K562 (cell line): ENCODE results near the gene IQCE. TPM values are rescaled to one million over a fixed set of nuclear protein-coding genes. Genes with fewer than 3 reads are reported as not detected.
A peak's percentile ranks its signal among the peaks of the same experiment; 100 is the strongest.

Experiments
- ATAC-seq: fragments of 200-7000 bp; cut with Tn5 transposase; 3 replicates; pipeline ENCODE4 v1.9.1; 2020; ENCODE audit warnings: moderate library complexity
- BruUV-seq: library from RNA; stranded (reverse); fragments of 400-500 nt; replicated peaks from 2 replicates; lab custom pipeline; 2021; lab: Mats Ljungman, UMichigan
- CTCF ChIA-PET: fragments of 300-600 bp; formaldehyde crosslinking; extraction: SDS; loops from one replicate; lab custom pipeline; 2021; ENCODE audit warnings: low intra/inter-chr PET ratio; lab: Yijun Ruan, JAX
- POLR2A ChIA-PET: fragments of 300-600, 350-650 bp; sonication (Branson Sonifier 250); formaldehyde crosslinking; extraction: SDS; loops from one replicate; lab custom pipeline; 2021; ENCODE audit warnings: antibody characterized with exemption, inconsistent platforms; lab: Yijun Ruan, JAX
- DNase-seq, 4 experiments: peaks; one replicate each; pipeline versions ENCODE4 v3.0.0 to v3.0.0-alpha.2; 2011 to 2018; ENCODE audit warnings: low spot score in 3 of 4, mixed read lengths in 3 of 4; ENCODE audit errors: extremely low read depth in 1 of 4
- FAIRE-seq: peaks from 2 replicates; lab custom pipeline; 2011; peaks lifted over from hg19 to GRCh38; lab: Jason Lieb, UNC
- H2AFZ ChIP-seq: 2 replicates; pipeline ENCODE4 v1.6.0; 2011; ENCODE audit warnings: low read depth, low read length, control low read depth, inconsistent platforms
- H3K27ac ChIP-seq: fragments of 200-600 bp; 3 replicates; pipeline ENCODE4 v1.8.0; 2011; ENCODE audit warnings: low read depth, mild to moderate bottlenecking, control low read depth, inconsistent platforms, low read length, moderate library complexity, mixed read lengths; ENCODE audit errors: extremely low read depth
- H3K27me3 ChIP-seq, 2 experiments: fragments of 300-600 bp in 1 of 2; 2 replicates in 1 of 2; 3 replicates in 1 of 2; pipeline versions ENCODE4 v1.6.0 to v1.8.0; 2011; ENCODE audit warnings: inconsistent platforms in 2 of 2, low read length in 2 of 2, mild to moderate bottlenecking in 1 of 2, mixed read lengths in 1 of 2, moderate library complexity in 1 of 2; ENCODE audit not compliant: control insufficient read depth in 2 of 2, insufficient read depth in 2 of 2
- H3K36me3 ChIP-seq: fragments of 300-600 bp; 3 replicates; pipeline ENCODE4 v1.8.0; 2011; ENCODE audit warnings: mild to moderate bottlenecking, low read length, inconsistent platforms; ENCODE audit not compliant: control insufficient read depth, insufficient read depth
- H3K4me1 ChIP-seq, 2 experiments: fragments of 200-600 bp in 1 of 2; replicated peaks in 1 of 2; 2 replicates in 1 of 2; 3 replicates in 1 of 2; pipeline versions ENCODE4 v1.5.1 to v1.8.0; 2011; ENCODE audit warnings: inconsistent platforms in 2 of 2, low read length in 2 of 2, mild to moderate bottlenecking in 1 of 2, mixed read lengths in 1 of 2, moderate library complexity in 1 of 2; ENCODE audit not compliant: control insufficient read depth in 2 of 2, insufficient read depth in 2 of 2
- H3K4me2 ChIP-seq: 2 replicates; pipeline ENCODE4 v1.6.1; 2011; ENCODE audit warnings: low read length, control low read depth, inconsistent platforms, mixed read lengths; ENCODE audit not compliant: insufficient read depth
- H3K4me3 ChIP-seq: fragments of 200-600 bp; sonication (generic), shearing (Covaris generic); 2 replicates; pipeline ENCODE4 v1.5.1; 2016; ENCODE audit warnings: control low read depth, inconsistent platforms
- H3K79me2 ChIP-seq: fragments of 200-600 bp; 3 replicates; pipeline ENCODE4 v1.8.0; 2011; ENCODE audit warnings: low read length, inconsistent platforms; ENCODE audit not compliant: control insufficient read depth, insufficient read depth
- H3K9ac ChIP-seq, 2 experiments: 2 replicates each; pipeline versions ENCODE4 v1.6.0 to v1.6.1; 2011; ENCODE audit warnings: low read depth in 2 of 2, low read length in 2 of 2, control low read depth in 1 of 2, inconsistent platforms in 1 of 2, mild to moderate bottlenecking in 1 of 2, mixed read lengths in 1 of 2; ENCODE audit not compliant: insufficient read depth in 1 of 2
- H3K9me1 ChIP-seq: one replicate; pipeline ENCODE4 v1.6.0; 2011; ENCODE audit warnings: inconsistent platforms, mild to moderate bottlenecking, low read length, moderate library complexity; ENCODE audit not compliant: control insufficient read depth, insufficient read depth
- H3K9me3 ChIP-seq: replicated peaks from 2 replicates; pipeline ENCODE4 v1.5.1; 2011; ENCODE audit warnings: low read depth, low read length, inconsistent platforms; ENCODE audit not compliant: control insufficient read depth, insufficient read depth
- H4K20me1 ChIP-seq: replicated peaks from 2 replicates; pipeline ENCODE4 v1.6.1; 2011; ENCODE audit warnings: low read length, inconsistent platforms, mixed read lengths; ENCODE audit not compliant: control insufficient read depth, insufficient read depth
- COPS2 ChIP-seq: fragments of 450-650 bp; conservative IDR thresholded peaks from 2 replicates; pipeline ENCODE4 v1.6.1; 2016; ENCODE audit warnings: mild to moderate bottlenecking, moderate library complexity
- HDAC1 ChIP-seq, 2 experiments: fragments of 450-650 bp; IDR thresholded peaks; 2 replicates each; pipeline ENCODE4 v1.6.1; 2016 to 2017; ENCODE audit warnings: inconsistent platforms in 1 of 2, mild to moderate bottlenecking in 1 of 2, moderate library complexity in 1 of 2
- POLR2G ChIP-seq: fragments of 200-400 bp; formaldehyde crosslinking; IDR thresholded peaks from 2 replicates; pipeline ENCODE4 v1.6.1; 2017; ENCODE audit warnings: low read depth, mild to moderate bottlenecking, antibody characterized with exemption, low read length, moderate library complexity
- WGBS: fragments of 100-300 bp; shearing (Covaris generic); methylation state at CpG from one replicate; pipeline ENCODE4 v1.1.6; 2016; ENCODE audit warnings: low coverage, mixed read lengths; ENCODE audit not compliant: insufficient coverage; ENCODE audit errors: missing lambda C conversion rate; 5-methylcytosine and 5-hydroxymethylcytosine counted together
- in situ Hi-C: fragments of 300-500 bp; cut with MboI; formaldehyde crosslinking; loops from 4 replicates; pipeline ENCODE4 v1.15.0; 2018; ENCODE audit warnings: inconsistent platforms, mixed read lengths
- intact Hi-C: fragments of 100-400 bp; cut with micrococcal nuclease; formaldehyde crosslinking; loops from 2 replicates; pipeline ENCODE4 v1.14.2; 2022
- polyA plus RNA-seq, 8 experiments: library from polyadenylated mRNA; depleted of rRNA in 4 of 8; stranded (reverse) in 5 of 8; unstranded in 3 of 8; fragments of >200 nt; fragmentation: Nextera tagmentation in 2 of 8; fragmentation: Illumina TruSeq in 1 of 8; extraction: Ambion mirVana in 2 of 8; extraction: Trizol in 1 of 8; gene quantifications; 2 replicates each; pipeline versions ENCODE4 v1.2.1 to v1.2.3, GENCODE V29; 2011 to 2014; ENCODE audit warnings: inconsistent platforms in 1 of 8, missing spikeins in 1 of 8
- total RNA-seq, 7 experiments: library from RNA; depleted of rRNA in 6 of 7; stranded (reverse); fragments of >200 nt in 6 of 7; fragmentation: Illumina TruSeq in 2 of 7; extraction: Trizol in 2 of 7; gene quantifications; 2 replicates each; pipeline versions ENCODE4 v1.2.1 to v1.2.3, GENCODE V29; 2011 to 2021; ENCODE audit warnings: low replicate concordance in 1 of 7
- TF ChIP-seq, protein P1 (sequence below), 2 experiments: fragments of 450-650 bp; IDR thresholded peaks; 2 replicates each; pipeline ENCODE4 v1.6.1; 2016; ENCODE audit warnings: mild to moderate bottlenecking in 2 of 2, borderline replicate concordance in 1 of 2, low read depth in 1 of 2, moderate library complexity in 1 of 2

Gene IQCE
- total and polyA plus RNA-seq, 9 of the 15 experiments (the other 6 are each of a cell fraction or from before 2014, with no cell fraction given) = 0.18 to 8.5 (median 4.2) TPM

DNA sequence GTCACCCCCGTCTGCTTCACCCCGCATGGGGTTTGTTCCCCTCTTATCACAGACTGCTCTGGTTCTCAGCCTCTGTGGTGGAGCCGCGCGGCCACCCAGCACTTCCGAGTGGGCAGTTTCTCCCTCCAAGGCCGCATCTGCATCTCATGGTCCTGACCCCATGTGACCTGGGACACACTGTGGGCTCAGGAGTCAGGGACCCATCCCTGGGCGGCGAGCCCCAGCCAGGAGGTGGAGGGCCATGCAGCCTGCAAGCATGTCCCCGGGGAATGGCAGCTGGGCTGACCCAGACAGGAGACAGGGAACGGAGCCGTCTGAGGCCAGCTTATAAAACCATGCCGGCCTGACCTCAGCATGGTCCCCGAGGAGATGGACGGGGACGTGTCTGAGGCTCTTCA lies 47.8 kb downstream of the IQCE start:
- in situ Hi-C loops (no loop called here), intact Hi-C loops (no loop called here)
- no peaks in the 10 kb centered on the region for H3K9me1 ChIP-seq
- H3K4me3 ChIP-seq = no peak overlapping the region
- BruUV-seq = no TSS peak
- H3K36me3 ChIP-seq = no peaks in the 10 kb centered on the region
- no peak for FAIRE-seq
- no peaks in the 10 kb centered on the region for H3K27me3 ChIP-seq
- no peak overlapping the region for H3K4me2 ChIP-seq
- H2AFZ ChIP-seq = no peak overlapping the region
- H3K9me3 ChIP-seq = no peaks in the 10 kb centered on the region
- TF ChIP-seq HDAC1 (IDR thresholded peaks at IDR 0.05) (no peak), POLR2G (0 out of 2 replicates have a peak, but pooled peaks have one; percentile 16), COPS2 (no peak)
- TF ChIP-seq, protein P1, sequence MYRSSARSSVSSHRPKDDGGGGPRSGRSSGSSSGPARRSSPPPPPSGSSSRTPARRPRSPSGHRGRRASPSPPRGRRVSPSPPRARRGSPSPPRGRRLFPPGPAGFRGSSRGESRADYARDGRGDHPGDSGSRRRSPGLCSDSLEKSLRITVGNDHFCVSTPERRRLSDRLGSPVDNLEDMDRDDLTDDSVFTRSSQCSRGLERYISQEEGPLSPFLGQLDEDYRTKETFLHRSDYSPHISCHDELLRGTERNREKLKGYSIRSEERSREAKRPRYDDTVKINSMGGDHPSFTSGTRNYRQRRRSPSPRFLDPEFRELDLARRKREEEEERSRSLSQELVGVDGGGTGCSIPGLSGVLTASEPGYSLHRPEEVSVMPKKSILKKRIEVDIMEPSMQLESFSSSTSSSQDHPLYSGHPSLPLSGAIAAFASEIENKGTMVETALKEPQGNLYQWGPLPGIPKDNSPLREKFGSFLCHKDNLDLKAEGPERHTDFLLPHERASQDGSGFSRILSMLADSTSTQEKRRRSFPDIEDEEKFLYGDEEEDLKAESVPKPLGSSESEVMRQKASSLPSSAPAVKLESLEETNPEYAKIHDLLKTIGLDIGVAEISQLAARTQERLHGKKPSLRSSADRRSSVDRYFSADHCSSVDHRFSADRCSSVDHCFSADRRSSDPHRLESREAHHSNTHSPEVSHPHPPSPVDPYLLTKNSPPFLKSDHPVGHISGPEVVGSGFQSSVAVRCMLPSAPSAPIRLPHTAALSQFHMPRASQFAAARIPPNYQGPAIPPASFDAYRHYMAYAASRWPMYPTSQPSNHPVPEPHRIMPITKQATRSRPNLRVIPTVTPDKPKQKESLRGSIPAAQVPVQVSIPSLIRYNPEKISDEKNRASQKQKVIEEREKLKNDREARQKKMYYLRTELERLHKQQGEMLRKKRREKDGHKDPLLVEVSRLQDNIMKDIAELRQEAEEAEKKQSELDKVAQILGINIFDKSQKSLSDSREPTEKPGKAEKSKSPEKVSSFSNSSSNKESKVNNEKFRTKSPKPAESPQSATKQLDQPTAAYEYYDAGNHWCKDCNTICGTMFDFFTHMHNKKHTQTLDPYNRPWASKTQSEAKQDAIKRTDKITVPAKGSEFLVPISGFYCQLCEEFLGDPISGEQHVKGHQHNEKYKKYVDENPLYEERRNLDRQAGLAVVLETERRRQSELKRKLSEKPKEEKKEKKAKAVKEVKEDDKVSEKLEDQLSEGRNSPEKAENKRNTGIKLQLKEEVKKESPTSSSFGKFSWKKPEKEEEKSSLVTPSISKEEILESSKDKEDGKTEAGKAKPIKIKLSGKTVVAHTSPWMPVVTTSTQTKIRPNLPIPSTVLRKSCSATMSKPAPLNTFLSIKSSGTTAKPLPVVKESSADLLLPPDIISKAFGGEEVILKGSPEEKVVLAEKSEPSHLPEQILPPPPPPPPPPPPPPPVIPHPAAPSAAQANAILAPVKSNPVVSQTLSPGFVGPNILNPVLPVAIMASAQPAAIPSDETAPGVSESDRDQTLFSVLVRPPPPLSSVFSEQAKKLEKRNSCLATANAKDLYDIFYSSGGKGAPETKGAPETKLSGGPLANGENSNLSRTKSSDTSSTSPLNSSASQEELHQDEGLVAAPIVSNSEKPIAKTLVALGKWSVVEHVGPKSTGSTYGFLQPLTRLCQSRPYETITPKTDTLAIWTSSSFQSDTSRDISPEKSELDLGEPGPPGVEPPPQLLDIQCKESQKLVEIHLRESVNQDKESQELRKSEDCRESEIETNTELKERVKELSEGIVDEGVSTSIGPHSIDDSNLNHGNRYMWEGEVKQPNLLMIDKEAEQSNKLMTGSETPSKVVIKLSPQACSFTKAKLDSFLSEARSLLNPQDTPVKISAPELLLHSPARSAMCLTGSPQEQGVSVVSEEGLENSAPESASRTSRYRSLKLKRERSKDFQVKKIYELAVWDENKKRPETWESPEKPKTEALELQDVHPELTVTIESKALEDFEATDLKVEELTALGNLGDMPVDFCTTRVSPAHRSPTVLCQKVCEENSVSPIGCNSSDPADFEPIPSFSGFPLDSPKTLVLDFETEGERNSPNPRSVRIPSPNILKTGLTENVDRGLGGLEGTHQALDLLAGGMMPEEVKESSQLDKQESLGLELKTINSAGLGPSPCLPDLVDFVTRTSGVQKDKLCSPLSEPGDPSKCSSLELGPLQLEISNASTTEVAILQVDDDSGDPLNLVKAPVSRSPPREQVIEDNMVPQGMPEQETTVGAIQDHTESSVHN (IDR thresholded peaks at IDR 0.05; ENCODE audit: borderline replicate concordance in 1 of 2, low read depth in 1 of 2) = no peak
- TF ChIP-seq, all 486 proteins: peak for 1
- ChIA-PET CTCF (no interaction called here), POLR2A (interaction anchor here (0.8 to 1.4 kb wide), 2 partner anchors 14 to 18 kb away, joined by 3 to 7 read pairs; no protein-coding TSS in a partner anchor)
- peaks cover 6% of the 10 kb centered on the region for H4K20me1 ChIP-seq
- no peak overlapping the region for H3K27ac ChIP-seq
- no peaks in the 10 kb centered on the region for H3K79me2 ChIP-seq
- WGBS = 65% methylated on average over 11 of the region's 16 CpGs
- no peak for DNase-seq
- peaks cover 0 to 48% of the 10 kb centered on the region in 2 experiments; a peak in 2 of 5 replicates for H3K4me1 ChIP-seq
- no peak overlapping the region for H3K9ac ChIP-seq
- no peak for ATAC-seq
